CD4-positive, alpha-beta T cell (primary cell): ENCODE results near the gene PTGER3. TPM values are rescaled to one million over a fixed set of nuclear protein-coding genes. Genes with fewer than 3 reads are reported as not detected.

Experiments used
- ATAC-seq: fragments of 200-7000 bp; cut with Tn5 transposase; one replicate; pipeline ENCODE4 v1.10.0; 2022; ENCODE audit warnings: mild to moderate bottlenecking; ENCODE audit not compliant: poor library complexity
- CTCF ChIA-PET: fragments of 350-600 bp; sonication (Branson Sonifier 250); formaldehyde crosslinking; loops from one replicate; lab custom pipeline; 2021; ENCODE audit warnings: antibody characterized with exemption, inconsistent platforms; lab: Charles Lee
- POLR2A ChIA-PET: fragments of 350-600 bp; sonication (Branson Sonifier 250); formaldehyde crosslinking; loops from one replicate; lab custom pipeline; 2021; ENCODE audit warnings: antibody characterized with exemption, inconsistent platforms; lab: Charles Lee
- DNase-seq, 14 experiments: peaks; one replicate each; pipeline ENCODE4 v3.0.0-alpha.2; 2013 to 2020; ENCODE audit warnings: mixed read lengths in 2 of 14
- H3K27ac ChIP-seq, 2 donors: one replicate each; pipeline versions ENCODE4 v1.5.1 to v1.7.0; 2013; ENCODE audit warnings: low read length in 2 of 2, low read depth in 1 of 2, mild to moderate bottlenecking in 1 of 2
- H3K27me3 ChIP-seq, 2 experiments: 1 replicate in 1 of 2; 2 replicates in 1 of 2; pipeline versions ENCODE4 v1.6.1 to v1.7.0; 2013; ENCODE audit warnings: low read length in 2 of 2, control low read depth in 1 of 2, mild to moderate bottlenecking in 1 of 2, moderate library complexity in 1 of 2; ENCODE audit not compliant: insufficient read depth in 2 of 2, control insufficient read depth in 1 of 2
- H3K36me3 ChIP-seq: one replicate; pipeline ENCODE4 v1.6.1; 2013; ENCODE audit warnings: low read length, control low read depth; ENCODE audit not compliant: insufficient read depth
- H3K4me1 ChIP-seq: one replicate; pipeline ENCODE4 v1.6.1; 2013; ENCODE audit warnings: low read length, control low read depth; ENCODE audit not compliant: insufficient read depth
- H3K4me3 ChIP-seq: one replicate; pipeline ENCODE4 v1.5.1; 2013; ENCODE audit warnings: mild to moderate bottlenecking, low read length, moderate library complexity
- H3K9me3 ChIP-seq, 2 experiments: 1 replicate in 1 of 2; 2 replicates in 1 of 2; pipeline versions ENCODE4 v1.6.1 to v1.7.0; 2013; ENCODE audit warnings: low read length in 2 of 2, mild to moderate bottlenecking in 2 of 2, control low read depth in 1 of 2, moderate library complexity in 1 of 2; ENCODE audit not compliant: control insufficient read depth in 1 of 2, insufficient read depth in 1 of 2
- H3K27ac Mint-ChIP-seq: one replicate; pipeline ENCODE4 v1.8.0; 2020; ENCODE audit warnings: mixed read lengths
- H3K27me3 Mint-ChIP-seq: one replicate; pipeline ENCODE4 v1.8.0; 2021; ENCODE audit warnings: mixed read lengths
- H3K36me3 Mint-ChIP-seq: one replicate; pipeline ENCODE4 v1.8.0; 2021; ENCODE audit warnings: low read depth, mixed read lengths
- H3K4me1 Mint-ChIP-seq: one replicate; pipeline ENCODE4 v1.8.0; 2021; ENCODE audit warnings: low read depth, mixed read lengths
- H3K4me3 Mint-ChIP-seq: one replicate; pipeline ENCODE4 v1.8.0; 2020; ENCODE audit warnings: mild to moderate bottlenecking, mixed read lengths
- H3K9me3 Mint-ChIP-seq: one replicate; pipeline ENCODE4 v1.8.0; 2020; ENCODE audit warnings: mixed read lengths
- CTCF ChIP-seq: fragments of 200-600 bp; IDR thresholded peaks from one replicate; pipeline ENCODE4 v1.8.0; 2022; ENCODE audit warnings: antibody characterized with exemption, mild to moderate bottlenecking
- intact Hi-C, 2 experiments: fragments of 100-400 bp; cut with DNase I in 1 of 2; cut with micrococcal nuclease in 1 of 2; formaldehyde crosslinking; loops; one replicate each; pipeline versions ENCODE4 v1.15.1 to v1.9.0; 2023 to 2025; cut with DNase I, micrococcal nuclease
- total RNA-seq, 174 experiments: library from RNA in 2 of 174; stranded (reverse) in 2 of 174; gene quantifications; one replicate each; pipeline ENCODE4 v1.2.3 and lab custom pipeline; 2021 to 2026

Gene PTGER3
- total RNA-seq, 2 experiments from 2014 or later: not detected

GRCh38 chr1:71049951-71050598, 2.5 kb upstream of the PTGER3 start:
- Mint-ChIP-seq H3K36me3 (no peaks in the 10 kb centered on the region), H3K27ac (no peak overlapping the region), H3K27me3 (peaks cover 41% of the 10 kb centered on the region), H3K4me3 (peak overlapping the region; percentile 44), H3K9me3 (no peaks in the 10 kb centered on the region), H3K4me1 (peaks cover 22% of the 10 kb centered on the region)
- peak in 3 of 14 experiments; percentile 58 to 72 (median 67) for DNase-seq
- Histone ChIP-seq H3K4me3 (no peak overlapping the region), H3K36me3 (no peaks in the 10 kb centered on the region), H3K4me1 (peaks cover 19% of the 10 kb centered on the region), H3K27ac (no peak overlapping the region), H3K9me3 (peaks cover 0 to 16% of the 10 kb centered on the region in 2 experiments), H3K27me3 (peaks cover 27 to 36% of the 10 kb centered on the region in 2 experiments)
- POLR2A ChIA-PET: interaction anchor here (0.6 kb wide), 1 partner anchor 30 kb away, joined by 3 read pairs; the partner anchor contains the start of gene ZRANB2
- ATAC-seq: peak; percentile 48
- peak; percentile 76 for TF ChIP-seq CTCF
- intact Hi-C loops: loop anchor here (2.0 to 10.0 kb wide), 4 partner anchors 31 to 915 kb away; partner anchors contain the start of gene ZRANB2 (in 1 of the 2)
- CTCF ChIA-PET: interaction anchor here (0.9 to 1.4 kb wide), 2 partner anchors 11 to 31 kb away, joined by 3 to 6 read pairs; no protein-coding TSS in a partner anchor

- ChIA-PET CTCF (interaction anchor here (1.3 kb wide), 1 partner anchor 34 kb away, joined by 4 read pairs; the partner anchor contains the start of gene ZRANB2), POLR2A (interaction anchor here (1.4 kb wide), 1 partner anchor 34 kb away, joined by 4 read pairs; no protein-coding TSS in a partner anchor)
- peak; percentile 37 for ATAC-seq
- H3K4me3 Mint-ChIP-seq: peak overlapping the region; percentile 85
- H3K27me3 Mint-ChIP-seq: peaks cover 47% of the 10 kb centered on the region
- H3K4me1 Mint-ChIP-seq: peaks cover 22% of the 10 kb centered on the region
- TF ChIP-seq CTCF: no peak
- Histone ChIP-seq H3K36me3 (no peaks in the 10 kb centered on the region), H3K27ac (no peak overlapping the region), H3K4me3 (peak overlapping the region; percentile 55), H3K4me1 (peaks cover 19% of the 10 kb centered on the region), H3K9me3 (peaks cover 0 to 16% of the 10 kb centered on the region in 2 experiments), H3K27me3 (peaks cover 29 to 40% of the 10 kb centered on the region in 2 experiments)
- H3K27ac Mint-ChIP-seq: no peak overlapping the region
- intact Hi-C loops: loop anchor here in 1 of 2 experiments (5.0 kb wide), 1 partner anchor 520 kb away; no protein-coding TSS in a partner anchor
- no peaks in the 10 kb centered on the region for H3K9me3 Mint-ChIP-seq
- DNase-seq: peak in 4 of 14 experiments; percentile 4 to 34 (median 30)
- no peaks in the 10 kb centered on the region for H3K36me3 Mint-ChIP-seq
Observed at GRCh38 chr1:71046891-71047634, 553 bp downstream of the PTGER3 start.

GRCh38 chr1:71045463-71046028, 2.1 kb downstream of the PTGER3 start:
- H3K4me1 ChIP-seq: peaks cover 19% of the 10 kb centered on the region
- ChIA-PET POLR2A (no interaction called here), CTCF (no interaction called here)
- intact Hi-C loops: loop anchor here in 1 of 2 experiments (5.0 kb wide), 1 partner anchor 518 kb away; no protein-coding TSS in a partner anchor
- no peak for ATAC-seq
- Mint-ChIP-seq H3K36me3 (no peaks in the 10 kb centered on the region), H3K9me3 (no peaks in the 10 kb centered on the region), H3K27me3 (peaks cover 60% of the 10 kb centered on the region), H3K4me1 (peaks cover 22% of the 10 kb centered on the region), H3K4me3 (peak overlapping the region; percentile 40), H3K27ac (no peak overlapping the region)
- H3K27ac ChIP-seq: no peak overlapping the region
- DNase-seq: no peak
- peaks cover 0 to 16% of the 10 kb centered on the region in 2 experiments for H3K9me3 ChIP-seq
- no peak overlapping the region for H3K4me3 ChIP-seq
- no peaks in the 10 kb centered on the region for H3K36me3 ChIP-seq
- peaks cover 35 to 51% of the 10 kb centered on the region in 2 experiments for H3K27me3 ChIP-seq
- no peak for TF ChIP-seq CTCF
